CD14-positive monocyte (primary cell): ENCODE results near the gene CREB5. TPM values are rescaled to one million over a fixed set of nuclear protein-coding genes. Genes with fewer than 3 reads are reported as not detected.

Source experiments
- DNase-seq, 3 donors: peaks; one replicate each; pipeline ENCODE4 v3.0.0-alpha.2; 2011 to 2022
- H2AFZ ChIP-seq: 2 replicates; pipeline ENCODE4 v1.6.0; 2012; ENCODE audit warnings: mild to moderate bottlenecking, low read depth, low read length, inconsistent platforms; ENCODE audit not compliant: insufficient read depth, poor library complexity, severe bottlenecking
- H3K27ac ChIP-seq, 2 donors: 1 replicate in 1 of 2; 2 replicates in 1 of 2; pipeline ENCODE4 v1.5.1; 2012 to 2013; ENCODE audit warnings: low read length in 2 of 2, control low read depth in 1 of 2, inconsistent platforms in 1 of 2, low read depth in 1 of 2, mild to moderate bottlenecking in 1 of 2
- H3K27me3 ChIP-seq, 2 donors: one replicate each; pipeline versions ENCODE4 v1.6.0 to v1.6.1; 2011 to 2013; ENCODE audit warnings: low read length in 2 of 2; ENCODE audit not compliant: control insufficient read depth in 2 of 2, insufficient read depth in 2 of 2
- H3K36me3 ChIP-seq, 2 donors: replicated peaks in 1 of 2; 1 replicate in 1 of 2; 2 replicates in 1 of 2; pipeline versions ENCODE4 v1.5.1 to v1.6.1; 2012 to 2013; ENCODE audit warnings: low read length in 2 of 2, control low read depth in 1 of 2, inconsistent platforms in 1 of 2, mild to moderate bottlenecking in 1 of 2; ENCODE audit not compliant: insufficient read depth in 2 of 2, control insufficient read depth in 1 of 2
- H3K4me1 ChIP-seq, 2 donors: 1 replicate in 1 of 2; 2 replicates in 1 of 2; pipeline versions ENCODE4 v1.5.1 to v1.6.1; 2012 to 2013; ENCODE audit warnings: low read length in 2 of 2, control low read depth in 1 of 2, inconsistent platforms in 1 of 2, mild to moderate bottlenecking in 1 of 2, moderate library complexity in 1 of 2; ENCODE audit not compliant: insufficient read depth in 2 of 2, control insufficient read depth in 1 of 2
- H3K4me2 ChIP-seq: replicated peaks from 2 replicates; pipeline ENCODE3; 2012; ENCODE audit warnings: low read length, moderate library complexity, mild to moderate bottlenecking; ENCODE audit not compliant: poor library complexity, severe bottlenecking; ENCODE audit errors: extremely low read depth
- H3K4me3 ChIP-seq, 3 experiments: fragments of 200-600 bp in 1 of 3; sonication (generic) in 1 of 3; replicated peaks in 1 of 3; 1 replicate in 2 of 3; 2 replicates in 1 of 3; pipeline ENCODE4 v1.5.1; 2011 to 2013; ENCODE audit warnings: low read length in 3 of 3, mild to moderate bottlenecking in 3 of 3, control low read depth in 2 of 3, low read depth in 2 of 3, inconsistent platforms in 1 of 3, moderate library complexity in 1 of 3
- H3K79me2 ChIP-seq: 2 replicates; pipeline ENCODE4 v1.6.0; 2012; ENCODE audit warnings: mild to moderate bottlenecking, control low read depth, inconsistent platforms, low read length, moderate library complexity; ENCODE audit not compliant: insufficient read depth
- H3K9ac ChIP-seq: 2 replicates; pipeline ENCODE4 v1.6.0; 2017; ENCODE audit warnings: low read length, mild to moderate bottlenecking; ENCODE audit not compliant: insufficient read depth, poor library complexity, severe bottlenecking
- H3K9me3 ChIP-seq, 2 donors: replicated peaks in 1 of 2; 1 replicate in 1 of 2; 2 replicates in 1 of 2; pipeline versions ENCODE4 v1.5.1 to v1.6.1; 2012 to 2013; ENCODE audit warnings: low read length in 2 of 2, control low read depth in 1 of 2; ENCODE audit not compliant: control insufficient read depth in 1 of 2, insufficient read depth in 1 of 2
- H4K20me1 ChIP-seq: 2 replicates; pipeline ENCODE4 v1.6.0; 2012; ENCODE audit warnings: mild to moderate bottlenecking, low read length, control low read depth, moderate library complexity; ENCODE audit not compliant: insufficient read depth
- H3K27ac Mint-ChIP-seq, 7 donors: one replicate each; pipeline ENCODE4 v1.8.0; 2020; ENCODE audit warnings: mild to moderate bottlenecking in 7 of 7, mixed read lengths in 7 of 7, moderate library complexity in 6 of 7, inconsistent platforms in 2 of 7
- H3K27me3 Mint-ChIP-seq, 3 donors: one replicate each; pipeline ENCODE4 v1.8.0; 2021 to 2022; ENCODE audit warnings: low read depth in 3 of 3, mild to moderate bottlenecking in 3 of 3, mixed read lengths in 3 of 3, moderate library complexity in 3 of 3, inconsistent platforms in 1 of 3
- H3K36me3 Mint-ChIP-seq, 2 donors: one replicate each; pipeline ENCODE4 v1.8.0; 2020; ENCODE audit warnings: mixed read lengths in 2 of 2, inconsistent platforms in 1 of 2, mild to moderate bottlenecking in 1 of 2
- H3K4me1 Mint-ChIP-seq: one replicate; pipeline ENCODE4 v1.8.0; 2020; ENCODE audit warnings: mild to moderate bottlenecking, mixed read lengths
- H3K4me3 Mint-ChIP-seq, 2 donors: one replicate each; pipeline ENCODE4 v1.8.0; 2020; ENCODE audit warnings: mild to moderate bottlenecking in 2 of 2, mixed read lengths in 2 of 2, moderate library complexity in 1 of 2
- H3K9me3 Mint-ChIP-seq, 7 donors: one replicate each; pipeline ENCODE4 v1.8.0; 2020 to 2022; ENCODE audit warnings: mixed read lengths in 7 of 7, mild to moderate bottlenecking in 6 of 7, moderate library complexity in 6 of 7, inconsistent platforms in 2 of 7
- WGBS: methylation state at CpG from one replicate; pipeline ENCODE4 v1.1.5; 2013; ENCODE audit warnings: missing lambda C conversion rate; ENCODE audit not compliant: insufficient coverage; 5-methylcytosine and 5-hydroxymethylcytosine counted together
- intact Hi-C, 2 donors: fragments of 100-400 bp; cut with micrococcal nuclease; formaldehyde crosslinking; loops; one replicate each; pipeline versions ENCODE4 v1.15.0 to v1.15.1; 2023
- polyA plus RNA-seq, 3 donors: library from polyadenylated mRNA; depleted of rRNA in 1 of 3; unstranded in 2 of 3; stranded (reverse) in 1 of 3; fragments of 300-500 nt in 2 of 3; fragments of >200 nt in 1 of 3; fragmentation: Illumina TruSeq in 2 of 3; gene quantifications; 1 replicate in 2 of 3; 2 replicates in 1 of 3; pipeline ENCODE4 v1.2.3, GENCODE V29; 2012 to 2021
- TF ChIP-seq, protein P1 (sequence below): fragments of 200-600 bp; IDR thresholded peaks from one replicate; pipeline ENCODE4 v1.8.0; 2022; ENCODE audit warnings: antibody characterized with exemption, mild to moderate bottlenecking

The CREB5 gene
- polyA plus RNA-seq, 3 donors = 25.1 to 72.3 (median 44.2) TPM

DNA sequence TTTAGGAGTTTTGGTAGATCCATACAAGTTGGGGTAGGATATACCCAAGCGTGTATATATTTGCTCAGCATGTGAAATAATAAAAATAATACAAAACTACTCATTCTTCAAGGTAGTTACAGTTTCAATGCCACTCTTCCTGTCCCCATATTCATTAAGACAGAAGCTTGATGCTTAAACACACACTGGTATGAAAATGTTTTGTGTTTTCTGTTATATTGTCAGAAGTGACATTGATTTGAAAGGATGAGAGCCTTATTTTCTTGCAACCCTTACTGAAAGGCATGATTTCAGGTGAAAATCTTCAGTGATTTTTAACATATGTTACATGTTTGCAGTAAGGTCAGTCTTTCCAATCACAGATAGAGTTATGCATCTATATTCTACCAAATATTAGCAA is 312.2 kb downstream of the CREB5 start:
- Histone ChIP-seq H3K27ac (no peak overlapping the region), H3K36me3 (peaks cover 52 to 100% of the 10 kb centered on the region in 2 donors), H3K27me3 (no peaks in the 10 kb centered on the region), H3K4me1 (no peaks in the 10 kb centered on the region), H3K4me3 (no peak overlapping the region), H2AFZ (no peak overlapping the region), H4K20me1 (peaks cover 100% of the 10 kb centered on the region), H3K9me3 (no peaks in the 10 kb centered on the region), H3K79me2 (no peaks in the 10 kb centered on the region), H3K4me2 (no peak overlapping the region), H3K9ac (no peak overlapping the region)
- Mint-ChIP-seq H3K9me3 (peaks cover 0 to 4% (median 0%) of the 10 kb centered on the region in 7 donors), H3K36me3 (peaks cover 94 to 96% of the 10 kb centered on the region in 2 donors), H3K27me3 (peaks cover 0 to 2% (median 2%) of the 10 kb centered on the region in 3 donors), H3K4me3 (no peak overlapping the region), H3K4me1 (peaks cover 5% of the 10 kb centered on the region), H3K27ac (no peak overlapping the region)
- TF ChIP-seq, protein P1, sequence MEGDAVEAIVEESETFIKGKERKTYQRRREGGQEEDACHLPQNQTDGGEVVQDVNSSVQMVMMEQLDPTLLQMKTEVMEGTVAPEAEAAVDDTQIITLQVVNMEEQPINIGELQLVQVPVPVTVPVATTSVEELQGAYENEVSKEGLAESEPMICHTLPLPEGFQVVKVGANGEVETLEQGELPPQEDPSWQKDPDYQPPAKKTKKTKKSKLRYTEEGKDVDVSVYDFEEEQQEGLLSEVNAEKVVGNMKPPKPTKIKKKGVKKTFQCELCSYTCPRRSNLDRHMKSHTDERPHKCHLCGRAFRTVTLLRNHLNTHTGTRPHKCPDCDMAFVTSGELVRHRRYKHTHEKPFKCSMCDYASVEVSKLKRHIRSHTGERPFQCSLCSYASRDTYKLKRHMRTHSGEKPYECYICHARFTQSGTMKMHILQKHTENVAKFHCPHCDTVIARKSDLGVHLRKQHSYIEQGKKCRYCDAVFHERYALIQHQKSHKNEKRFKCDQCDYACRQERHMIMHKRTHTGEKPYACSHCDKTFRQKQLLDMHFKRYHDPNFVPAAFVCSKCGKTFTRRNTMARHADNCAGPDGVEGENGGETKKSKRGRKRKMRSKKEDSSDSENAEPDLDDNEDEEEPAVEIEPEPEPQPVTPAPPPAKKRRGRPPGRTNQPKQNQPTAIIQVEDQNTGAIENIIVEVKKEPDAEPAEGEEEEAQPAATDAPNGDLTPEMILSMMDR = no peak
- no peak for DNase-seq
- WGBS = no CpG with 5 or more reads among the region's 1 CpG
- intact Hi-C loops = no loop called here

DNA sequence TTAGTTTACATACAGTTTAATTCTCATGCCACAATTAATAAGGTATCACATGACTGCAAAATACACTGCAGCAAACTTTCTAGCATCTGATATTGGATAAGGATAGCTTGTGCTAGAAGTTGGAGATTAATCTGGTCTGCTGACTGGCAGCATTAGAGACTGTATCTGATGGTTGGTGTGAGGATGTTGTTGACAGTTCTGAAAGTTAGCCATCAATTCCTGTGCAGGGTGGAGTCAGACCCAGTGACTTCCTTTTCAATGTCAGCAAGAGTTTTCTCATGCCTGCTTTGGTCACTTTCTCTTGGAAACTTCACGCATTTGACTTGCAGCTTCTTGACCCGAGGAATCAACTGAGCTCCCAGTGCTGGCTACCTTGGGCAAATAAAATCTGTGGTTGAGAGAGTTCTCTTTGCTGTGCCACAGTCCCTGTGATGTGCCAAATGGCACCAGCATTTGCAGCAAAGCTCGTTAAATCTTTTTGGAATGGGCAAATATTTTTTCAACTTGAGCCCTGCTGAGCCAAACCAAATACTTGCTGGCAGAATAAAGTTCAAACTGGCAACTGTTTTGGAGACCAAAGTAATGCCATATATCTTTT is 312.8 kb downstream of the CREB5 start:
- Mint-ChIP-seq H3K9me3 (no peaks in the 10 kb centered on the region), H3K4me1 (peaks cover 5% of the 10 kb centered on the region), H3K27me3 (peaks cover 0 to 4% (median 2%) of the 10 kb centered on the region in 3 donors), H3K27ac (no peak overlapping the region), H3K4me3 (no peak overlapping the region), H3K36me3 (peaks cover 95 to 96% of the 10 kb centered on the region in 2 donors)
- Histone ChIP-seq H3K27ac (no peak overlapping the region), H2AFZ (no peak overlapping the region), H3K9me3 (no peaks in the 10 kb centered on the region), H3K79me2 (no peaks in the 10 kb centered on the region), H3K9ac (no peak overlapping the region), H3K27me3 (no peaks in the 10 kb centered on the region), H4K20me1 (peaks cover 100% of the 10 kb centered on the region), H3K36me3 (peaks cover 49 to 100% of the 10 kb centered on the region in 2 donors), H3K4me3 (no peak overlapping the region), H3K4me1 (no peaks in the 10 kb centered on the region), H3K4me2 (no peak overlapping the region)
- DNase-seq = no peak
- TF ChIP-seq, protein P1 = no peak
- intact Hi-C loops = no loop called here
- 76% methylated on average over 2 of the region's 3 CpGs for WGBS
